Skin epidermis (tissue), 12 donors: ENCODE data around the gene SLC6A12.

ENCODE experiments used
- H3K27ac ChIP-seq, 21 experiments: fragments of 200-600 bp; sonication (generic) in 11 of 21; one replicate each; pipeline ENCODE4 v1.5.0; 2020; ENCODE audit warnings: mild to moderate bottlenecking in 3 of 21, inconsistent platforms in 2 of 21, moderate library complexity in 2 of 21
- H3K4me3 ChIP-seq, 7 experiments: fragments of 200-600 bp; sonication (generic) in 2 of 7; one replicate each; pipeline ENCODE4 v1.5.0; 2020; ENCODE audit warnings: inconsistent platforms in 2 of 7, mild to moderate bottlenecking in 2 of 7, moderate library complexity in 1 of 7

The SLC6A12 gene

GRCh38 chr12:214003-214741 lies at the start of gene SLC6A12:
Gene SLC6A12 (minus strand): TSS chr12:214157. CDS start chr12:209986, 4,171 bp downstream.
- Histone ChIP-seq H3K4me3 (peak within 1 kb of the TSS in 1 of 7 experiments; percentile 3), H3K27ac (peak within 1 kb of the TSS in 2 of 21 experiments; percentile 63 to 73)

- Histone ChIP-seq H3K4me3 (no peak overlapping the region), H3K27ac (no peak overlapping the region)
Observed at GRCh38 chr12:263574-263973, 49.6 kb upstream of the SLC6A12 start.

- no peak within 1 kb of the TSS for H3K4me3 ChIP-seq
- H3K27ac ChIP-seq = no peak within 1 kb of the TSS
Observed at GRCh38 chr12:262817-263216, 48.9 kb upstream of the SLC6A12 start, which contains the start of gene SLC6A13. Gene SLC6A13 (minus strand): TSS chr12:262836. CDS start chr12:260052, 2,784 bp downstream.

- no peak overlapping the region for H3K27ac ChIP-seq
Observed at GRCh38 chr12:262113-262512, 48.2 kb upstream of the SLC6A12 start.

GRCh38 chr12:257521-258321 lies 43.8 kb upstream of the SLC6A12 start:
- Histone ChIP-seq H3K4me3 (no peak overlapping the region), H3K27ac (no peak overlapping the region)

More at GRCh38 chr12:262113-262512, 48.2 kb upstream of the SLC6A12 start:
- no peak overlapping the region for H3K4me3 ChIP-seq

GRCh38 chr12:256958-257357 lies 43.0 kb upstream of the SLC6A12 start:
- no peak overlapping the region for H3K4me3 ChIP-seq
- H3K27ac ChIP-seq = no peak overlapping the region

- no peak overlapping the region for H3K27ac ChIP-seq
- H3K4me3 ChIP-seq = no peak overlapping the region
Observed at GRCh38 chr12:256225-256624, 42.3 kb upstream of the SLC6A12 start.

GRCh38 chr12:254912-255311 lies 41.0 kb upstream of the SLC6A12 start:
- no peak overlapping the region for H3K27ac ChIP-seq
- no peak overlapping the region for H3K4me3 ChIP-seq

- H3K27ac ChIP-seq = no peak overlapping the region
Observed at GRCh38 chr12:254039-254438, 40.1 kb upstream of the SLC6A12 start.

GRCh38 chr12:253116-253831 lies 39.3 kb upstream of the SLC6A12 start:
- H3K4me3 ChIP-seq = no peak overlapping the region
- no peak overlapping the region for H3K27ac ChIP-seq

More at GRCh38 chr12:254039-254438, 40.1 kb upstream of the SLC6A12 start:
- no peak overlapping the region for H3K4me3 ChIP-seq

GRCh38 chr12:252636-253035 lies 38.7 kb upstream of the SLC6A12 start:
- H3K4me3 ChIP-seq = no peak overlapping the region
- H3K27ac ChIP-seq = no peak overlapping the region

GRCh38 chr12:247271-247670 lies 33.3 kb upstream of the SLC6A12 start:
- Histone ChIP-seq H3K27ac (no peak overlapping the region), H3K4me3 (no peak overlapping the region)

GRCh38 chr12:243381-243780 lies 29.4 kb upstream of the SLC6A12 start:
- Histone ChIP-seq H3K4me3 (no peak overlapping the region), H3K27ac (no peak overlapping the region)

GRCh38 chr12:242496-242895 lies 28.5 kb upstream of the SLC6A12 start:
- no peak overlapping the region for H3K27ac ChIP-seq
- no peak overlapping the region for H3K4me3 ChIP-seq

- Histone ChIP-seq H3K4me3 (no peak overlapping the region), H3K27ac (no peak overlapping the region)
Observed at GRCh38 chr12:241266-241665, 27.3 kb upstream of the SLC6A12 start.

- no peak overlapping the region for H3K27ac ChIP-seq
- no peak overlapping the region for H3K4me3 ChIP-seq
Observed at GRCh38 chr12:240566-240965, 26.6 kb upstream of the SLC6A12 start.

GRCh38 chr12:238736-239398 lies 24.9 kb upstream of the SLC6A12 start:
- H3K4me3 ChIP-seq = no peak overlapping the region

GRCh38 chr12:238116-238515 lies 24.2 kb upstream of the SLC6A12 start:
- H3K27ac ChIP-seq = no peak overlapping the region

More at GRCh38 chr12:238736-239398, 24.9 kb upstream of the SLC6A12 start:
- H3K27ac ChIP-seq = no peak overlapping the region

GRCh38 chr12:237026-237815 lies 23.3 kb upstream of the SLC6A12 start:
- Histone ChIP-seq H3K27ac (no peak overlapping the region), H3K4me3 (no peak overlapping the region)

More at GRCh38 chr12:238116-238515, 24.2 kb upstream of the SLC6A12 start:
- H3K4me3 ChIP-seq = no peak overlapping the region
